ENCODE measurements around the gene MVB12A.

The MVB12A gene

GRCh38 chr19:17419621-17420474, at the start of gene MVB12A:
Gene MVB12A (plus strand): TSS chr19:17420047. CDS start chr19:17420136, 89 bp downstream.
- peak; percentile 97 for DNase-seq

GRCh38 chr19:17376935-17377600, 42.8 kb upstream of the MVB12A start, which contains the start of gene PLVAP:
Gene PLVAP (minus strand): TSS chr19:17377342. CDS start chr19:17377288, 54 bp downstream.
- no peak for DNase-seq

- no peak for DNase-seq
These were observed 41.6 kb upstream of the MVB12A start for GRCh38 chr19:17378271-17378670.

GRCh38 chr19:17379221-17379631, 40.6 kb upstream of the MVB12A start:
- no peak for DNase-seq

- no peak for DNase-seq
These were observed 39.3 kb upstream of the MVB12A start for GRCh38 chr19:17380426-17381138.

GRCh38 chr19:17385878-17386611, 33.8 kb upstream of the MVB12A start:
- peak; percentile 44 for DNase-seq

- DNase-seq, result no peak
These were observed 30.6 kb upstream of the MVB12A start for GRCh38 chr19:17389288-17389687.

- no peak for DNase-seq
These were observed 29.7 kb upstream of the MVB12A start for GRCh38 chr19:17389957-17390664.

- peak; percentile 76 for DNase-seq
These were observed 29.0 kb upstream of the MVB12A start for GRCh38 chr19:17390665-17391370.

GRCh38 chr19:17391371-17392151, 28.3 kb upstream of the MVB12A start:
- DNase-seq, result no peak

- no peak for DNase-seq
These were observed 26.8 kb upstream of the MVB12A start for GRCh38 chr19:17393002-17393401.

- no peak for DNase-seq
These were observed 25.9 kb upstream of the MVB12A start, which contains the start of gene CCDC194 for GRCh38 chr19:17393914-17394313. Gene CCDC194 (minus strand): TSS chr19:17394196. CDS start chr19:17394158, 38 bp downstream.

GRCh38 chr19:17394891-17395415, 24.9 kb upstream of the MVB12A start:
- DNase-seq, result peak; percentile 69

GRCh38 chr19:17398902-17399527, 20.8 kb upstream of the MVB12A start:
- no peak for DNase-seq

GRCh38 chr19:17401628-17402027, 18.2 kb upstream of the MVB12A start:
- no peak for DNase-seq

GRCh38 chr19:17402982-17403855, 16.6 kb upstream of the MVB12A start:
- DNase-seq, result no peak

- DNase-seq, result no peak
These were observed 15.8 kb upstream of the MVB12A start for GRCh38 chr19:17404015-17404414.

- DNase-seq, result no peak
These were observed 15.1 kb upstream of the MVB12A start for GRCh38 chr19:17404621-17405249.

Measured in CD4-positive, alpha-beta T cell treated with Interleukin-4 for 4 hours (primary cell).